Chondrocyte (in vitro differentiated cells): Measurements from ENCODE around the gene UCP3. TPM values are rescaled to one million over a fixed set of nuclear protein-coding genes. Genes with fewer than 3 reads are reported as not detected.

Source experiments
- DNase-seq: peaks from one replicate; pipeline ENCODE4 v3.0.0; 2021; ENCODE audit warnings: mixed read lengths, low spot score
- H3K27ac Mint-ChIP-seq: one replicate; pipeline ENCODE4 v1.8.0; 2021; ENCODE audit warnings: mild to moderate bottlenecking, moderate library complexity, mixed read lengths; ENCODE audit not compliant: unreplicated experiment
- H3K27me3 Mint-ChIP-seq: 2 replicates; pipeline ENCODE4 v1.8.0; 2021; ENCODE audit warnings: low read depth, mixed read lengths
- H3K36me3 Mint-ChIP-seq: 2 replicates; pipeline ENCODE4 v1.8.0; 2021; ENCODE audit warnings: low read depth, mixed read lengths
- H3K4me1 Mint-ChIP-seq: 2 replicates; pipeline ENCODE4 v1.8.0; 2021; ENCODE audit warnings: low read depth, mild to moderate bottlenecking, mixed read lengths
- H3K4me3 Mint-ChIP-seq: one replicate; pipeline ENCODE4 v1.8.0; 2021; ENCODE audit warnings: mild to moderate bottlenecking, moderate library complexity, mixed read lengths; ENCODE audit not compliant: unreplicated experiment
- H3K9me3 Mint-ChIP-seq: 2 replicates; pipeline ENCODE4 v1.8.0; 2021; ENCODE audit warnings: low read depth, mixed read lengths
- CTCF ChIP-seq: fragments of 200-600 bp; sonication (generic); IDR thresholded peaks from 2 replicates; pipeline ENCODE4 v1.5.0; 2021; ENCODE audit warnings: antibody characterized with exemption, mild to moderate bottlenecking, moderate library complexity
- total RNA-seq: library from RNA; stranded (reverse); gene quantifications from 3 replicates; pipeline ENCODE4 v1.2.1, GENCODE V29; 2021

UCP3 gene
- total RNA-seq, 1 donor from 2014 or later: 0.47 TPM

- no peak for TF ChIP-seq CTCF
Measured at GRCh38 chr11:74007691-74008372, 1.1 kb downstream of the UCP3 start.

GRCh38 chr11:74006743-74007304, 2.1 kb downstream of the UCP3 start:
- no peak overlapping the region for H3K4me3 Mint-ChIP-seq
- TF ChIP-seq CTCF: no peak
- peaks cover 4% of the 10 kb centered on the region for H3K4me1 Mint-ChIP-seq
- peaks cover 8% of the 10 kb centered on the region for H3K36me3 Mint-ChIP-seq
- no peaks in the 10 kb centered on the region for H3K9me3 Mint-ChIP-seq
- H3K27ac Mint-ChIP-seq: no peak overlapping the region
- H3K27me3 Mint-ChIP-seq: no peaks in the 10 kb centered on the region
- DNase-seq: no peak

More at GRCh38 chr11:74007691-74008372, 1.1 kb downstream of the UCP3 start:
- no peak for DNase-seq
- peaks cover 11% of the 10 kb centered on the region for H3K36me3 Mint-ChIP-seq
- peaks cover 4% of the 10 kb centered on the region for H3K4me1 Mint-ChIP-seq
- no peak overlapping the region for H3K4me3 Mint-ChIP-seq
- no peaks in the 10 kb centered on the region for H3K27me3 Mint-ChIP-seq
- no peak overlapping the region for H3K27ac Mint-ChIP-seq
- no peaks in the 10 kb centered on the region for H3K9me3 Mint-ChIP-seq

- TF ChIP-seq CTCF: no peak
- Mint-ChIP-seq H3K4me1 (no peaks in the 10 kb centered on the region), H3K27me3 (no peaks in the 10 kb centered on the region), H3K4me3 (no peak overlapping the region), H3K36me3 (peaks cover 5% of the 10 kb centered on the region), H3K9me3 (no peaks in the 10 kb centered on the region), H3K27ac (no peak overlapping the region)
- DNase-seq: no peak
Measured at GRCh38 chr11:74005721-74006517, 3.0 kb downstream of the UCP3 start.

GRCh38 chr11:74004759-74005615, 3.9 kb downstream of the UCP3 start:
- TF ChIP-seq CTCF: no peak
- no peaks in the 10 kb centered on the region for H3K27me3 Mint-ChIP-seq
- H3K4me1 Mint-ChIP-seq: no peaks in the 10 kb centered on the region
- no peak overlapping the region for H3K4me3 Mint-ChIP-seq
- H3K36me3 Mint-ChIP-seq: peaks cover 5% of the 10 kb centered on the region
- no peak overlapping the region for H3K27ac Mint-ChIP-seq
- DNase-seq: no peak
- no peaks in the 10 kb centered on the region for H3K9me3 Mint-ChIP-seq
